Ammon's horn (tissue), 1 donor: Measurements from ENCODE around the gene PAX9.
A peak's percentile ranks its signal among the peaks of the same experiment; 100 is the strongest.

Experiments
- DNase-seq: peaks from one replicate; pipeline ENCODE4 v3.0.0-alpha.2; 2016; ENCODE audit warnings: low spot score

The PAX9 gene

GRCh38 chr14:36661506-36662257 is at the start of gene PAX9:
Gene PAX9 (plus strand): TSS chr14:36661860. CDS start chr14:36662090, 230 bp downstream.
- peak; percentile 49 for DNase-seq

GRCh38 chr14:36617824-36618223 is 43.8 kb upstream of the PAX9 start:
- DNase-seq = no peak

GRCh38 chr14:36618641-36619040 is 43.0 kb upstream of the PAX9 start:
- no peak for DNase-seq

- DNase-seq = no peak
These were observed 42.5 kb upstream of the PAX9 start for GRCh38 chr14:36619131-36619530.

GRCh38 chr14:36619853-36620252 is 41.8 kb upstream of the PAX9 start:
- no peak for DNase-seq

GRCh38 chr14:36625014-36625413 is 36.6 kb upstream of the PAX9 start:
- DNase-seq = no peak

- no peak for DNase-seq
These were observed 36.2 kb upstream of the PAX9 start for GRCh38 chr14:36625436-36625835.

GRCh38 chr14:36626151-36626550 is 35.5 kb upstream of the PAX9 start:
- DNase-seq = no peak

GRCh38 chr14:36627981-36628380 is 33.7 kb upstream of the PAX9 start:
- no peak for DNase-seq

GRCh38 chr14:36633580-36633979 is 28.1 kb upstream of the PAX9 start:
- DNase-seq = no peak

GRCh38 chr14:36646664-36647416 is 14.8 kb upstream of the PAX9 start:
- no peak for DNase-seq

- no peak for DNase-seq
These were observed 14.2 kb upstream of the PAX9 start for GRCh38 chr14:36647417-36647823.

GRCh38 chr14:36647824-36648753 is 13.6 kb upstream of the PAX9 start:
- DNase-seq = no peak

- DNase-seq = no peak
These were observed 11.6 kb upstream of the PAX9 start for GRCh38 chr14:36649872-36650650.

- DNase-seq = no peak
These were observed 9.0 kb upstream of the PAX9 start for GRCh38 chr14:36652542-36653201.

- no peak for DNase-seq
These were observed 8.2 kb upstream of the PAX9 start for GRCh38 chr14:36653413-36653812.

GRCh38 chr14:36653962-36654793 is 7.5 kb upstream of the PAX9 start:
- no peak for DNase-seq

GRCh38 chr14:36654794-36655381 is 6.8 kb upstream of the PAX9 start:
- DNase-seq = no peak

GRCh38 chr14:36655571-36655962 is 6.1 kb upstream of the PAX9 start:
- no peak for DNase-seq
